ENCODE results near the gene IL15RA.
A peak's percentile ranks its signal among the peaks of the same experiment; 100 is the strongest.

IL15RA gene, protein sequence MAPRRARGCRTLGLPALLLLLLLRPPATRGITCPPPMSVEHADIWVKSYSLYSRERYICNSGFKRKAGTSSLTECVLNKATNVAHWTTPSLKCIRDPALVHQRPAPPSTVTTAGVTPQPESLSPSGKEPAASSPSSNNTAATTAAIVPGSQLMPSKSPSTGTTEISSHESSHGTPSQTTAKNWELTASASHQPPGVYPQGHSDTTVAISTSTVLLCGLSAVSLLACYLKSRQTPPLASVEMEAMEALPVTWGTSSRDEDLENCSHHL

DNA sequence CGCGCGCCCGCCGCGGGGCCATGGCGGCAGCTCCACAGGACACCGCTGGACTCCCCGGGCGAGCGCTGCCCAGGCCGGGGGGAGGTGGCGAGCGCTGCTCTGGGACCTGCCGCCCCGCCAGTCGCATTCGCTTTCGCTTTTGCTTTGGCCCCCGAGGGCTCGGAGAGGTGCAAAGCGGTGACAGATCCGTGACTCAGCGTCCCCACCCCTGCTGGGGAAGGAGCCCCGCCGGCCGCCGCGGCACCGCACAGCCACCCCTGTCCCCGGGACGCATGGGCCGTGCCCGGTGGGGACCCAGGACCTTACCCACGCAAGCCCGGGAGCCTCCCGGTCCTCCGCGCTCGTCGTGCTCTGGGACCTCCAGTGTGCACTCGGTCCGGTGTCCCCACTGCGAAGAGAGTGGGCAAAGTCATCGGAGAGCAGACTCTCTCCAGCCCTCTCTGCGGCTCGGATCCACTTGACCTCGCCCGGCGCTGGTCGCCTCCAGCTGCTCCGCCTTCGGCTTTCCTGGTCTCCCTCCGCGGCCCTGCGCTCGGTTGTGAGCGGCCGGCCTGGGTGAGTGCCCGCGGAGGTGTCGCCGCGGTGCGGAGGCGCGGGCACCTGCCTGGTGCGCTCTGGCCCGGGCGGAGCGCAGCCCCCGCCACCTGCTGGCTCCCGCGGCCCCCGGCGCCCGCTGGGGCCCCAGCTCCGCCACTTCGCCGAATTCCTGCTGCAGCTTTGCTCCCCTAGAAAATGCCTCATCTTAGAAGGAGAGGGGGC, at the start of gene IL15RA:
Gene IL15RA (minus strand): TSS at position 73 of the 759 bp plus-strand sequence. CDS start 51 bp downstream, at position 22.
- DNase-seq (ENCODE audit: low read depth in 2 of 2), result peak; percentile 77 to 82

- no peak for DNase-seq (ENCODE audit: low read depth in 2 of 2)
Measured at GRCh38 chr10:6025683-6026255, 48.4 kb upstream of the IL15RA start.

DNA sequence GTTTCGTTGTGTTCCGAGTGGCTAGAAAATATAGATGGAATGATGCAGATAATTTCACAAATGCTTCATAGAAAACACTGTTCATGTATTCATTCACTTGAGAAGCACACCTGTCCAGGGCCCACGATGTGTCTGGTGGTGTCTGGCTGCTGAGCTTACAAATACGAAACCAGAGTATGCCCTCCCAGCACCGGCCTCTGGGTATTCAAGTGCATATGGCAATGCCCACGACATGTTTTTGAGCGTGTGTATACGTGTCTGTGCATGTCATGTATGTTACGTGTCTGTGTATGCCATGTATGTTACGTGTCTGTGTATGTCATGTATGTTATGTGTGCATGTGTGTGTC, 47.0 kb upstream of the IL15RA start:
- DNase-seq (ENCODE audit: low read depth in 2 of 2), result no peak

GRCh38 chr10:6023661-6024333, 46.5 kb upstream of the IL15RA start:
- DNase-seq (ENCODE audit: low read depth in 2 of 2), result no peak

GRCh38 chr10:6022660-6023059, 45.3 kb upstream of the IL15RA start:
- DNase-seq (ENCODE audit: low read depth in 2 of 2), result no peak

- no peak for DNase-seq (ENCODE audit: low read depth in 2 of 2)
Measured at GRCh38 chr10:6020826-6021225, 43.5 kb upstream of the IL15RA start.

GRCh38 chr10:6019796-6020195, 42.5 kb upstream of the IL15RA start:
- DNase-seq (ENCODE audit: low read depth in 2 of 2), result no peak

DNA sequence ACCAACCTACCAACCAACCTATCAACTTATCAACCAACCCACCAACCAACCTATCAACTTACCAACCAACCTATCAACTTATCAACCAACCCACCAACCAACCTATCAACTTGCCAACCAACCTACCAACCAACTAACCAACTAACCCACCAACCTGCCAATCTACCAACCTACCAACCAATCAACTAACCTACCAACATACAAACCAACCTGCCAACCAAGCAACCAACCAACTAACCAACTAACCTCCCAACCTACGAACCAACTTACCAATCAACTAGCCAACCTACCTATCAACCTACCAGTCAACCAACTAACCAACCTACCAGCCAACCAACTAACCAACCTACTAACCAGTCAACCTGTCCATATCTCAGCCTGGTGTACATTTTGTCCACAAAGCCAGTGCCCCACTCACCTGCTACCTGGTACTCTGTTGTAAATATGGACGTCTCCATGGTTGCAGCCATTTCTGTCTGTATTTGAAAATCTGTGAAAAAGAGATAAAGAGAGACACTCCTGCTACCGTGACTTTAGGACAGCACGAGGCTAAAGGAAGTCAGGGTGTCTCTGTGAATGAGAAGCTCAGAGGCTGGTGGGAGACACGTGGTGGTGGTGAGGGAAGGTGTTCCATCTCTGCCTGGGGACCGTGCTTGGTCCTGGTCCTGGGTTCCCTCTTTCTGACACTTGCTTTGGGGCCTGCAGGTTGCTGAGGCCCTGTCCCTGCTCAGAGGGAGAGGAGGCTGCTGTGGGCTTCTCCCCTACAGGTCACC, 41.9 kb upstream of the IL15RA start:
- DNase-seq (ENCODE audit: low read depth in 2 of 2), result no peak

DNA sequence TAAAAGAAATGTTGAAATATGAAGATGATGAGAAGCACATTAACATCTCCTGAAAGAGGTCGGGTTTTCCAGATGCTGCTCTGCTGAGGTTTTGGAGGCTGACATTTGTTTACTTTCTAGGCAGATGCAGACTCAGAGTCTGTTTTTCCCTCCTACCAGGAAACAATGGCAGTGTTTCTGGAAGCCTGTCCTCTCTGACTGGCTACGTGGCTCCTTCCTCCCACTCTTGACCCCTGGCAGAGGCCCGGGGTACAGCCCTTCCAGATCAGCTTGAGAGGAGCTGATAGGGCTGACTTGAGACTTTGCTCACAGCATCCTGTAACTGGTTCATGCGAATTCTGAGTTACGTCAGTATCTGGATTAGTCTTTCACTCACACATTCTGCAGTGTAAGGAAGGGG, 41.1 kb upstream of the IL15RA start:
- DNase-seq (ENCODE audit: low read depth in 2 of 2), result no peak

- DNase-seq (ENCODE audit: low read depth in 2 of 2), result no peak
Measured at GRCh38 chr10:6017781-6018354, 40.5 kb upstream of the IL15RA start.

DNA sequence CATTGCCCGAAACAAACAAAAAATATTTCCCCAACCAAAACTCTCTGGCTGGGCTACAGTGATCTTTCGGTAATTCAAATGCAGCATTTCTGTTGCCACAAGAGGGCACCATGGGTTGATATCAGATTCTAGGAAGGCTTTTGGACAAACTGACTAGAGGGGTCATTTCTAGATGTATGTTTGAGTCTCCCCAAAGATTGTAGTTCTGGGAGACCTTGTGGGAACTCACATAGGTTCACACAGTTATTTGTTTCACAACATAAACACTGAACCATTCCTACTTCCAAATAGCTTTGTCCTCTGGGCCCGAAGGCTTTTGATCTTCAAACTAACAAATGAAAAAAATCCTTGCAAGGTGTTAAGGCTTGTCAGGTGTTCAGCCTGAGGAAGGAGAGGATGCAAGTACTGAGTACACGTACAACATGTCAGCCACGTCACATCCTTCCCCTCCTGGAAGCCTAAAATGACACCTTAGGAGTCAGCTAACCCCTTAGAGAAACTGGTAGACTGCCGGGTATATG, 37.0 kb upstream of the IL15RA start:
- peak; percentile 35 to 39 for DNase-seq (ENCODE audit: low read depth in 2 of 2)

GRCh38 chr10:6013413-6014192, 36.3 kb upstream of the IL15RA start:
- DNase-seq (ENCODE audit: low read depth in 2 of 2), result no peak

GRCh38 chr10:6012121-6012905, 35.0 kb upstream of the IL15RA start:
- DNase-seq (ENCODE audit: low read depth in 2 of 2), result no peak

DNA sequence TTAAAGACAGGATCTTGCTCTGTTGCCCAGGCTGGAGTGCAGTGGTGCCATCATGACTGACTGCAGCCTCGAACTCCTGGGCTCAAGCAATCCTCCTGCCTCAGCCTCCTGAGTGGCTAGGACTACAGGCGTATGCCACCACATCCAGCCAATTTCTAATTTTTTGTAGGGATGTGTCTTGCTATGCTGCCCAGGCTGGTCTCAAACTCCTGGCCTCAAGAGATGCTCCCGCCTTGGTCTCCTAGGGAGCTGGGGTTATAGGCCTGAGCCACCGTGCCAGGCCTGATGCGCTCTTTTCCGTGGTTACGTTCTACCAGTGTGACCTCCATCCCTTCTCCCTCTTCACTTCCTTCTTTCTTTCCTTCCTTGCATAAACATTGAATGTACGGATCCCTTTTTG, 34.2 kb upstream of the IL15RA start:
- DNase-seq (ENCODE audit: low read depth in 2 of 2), result no peak

DNA sequence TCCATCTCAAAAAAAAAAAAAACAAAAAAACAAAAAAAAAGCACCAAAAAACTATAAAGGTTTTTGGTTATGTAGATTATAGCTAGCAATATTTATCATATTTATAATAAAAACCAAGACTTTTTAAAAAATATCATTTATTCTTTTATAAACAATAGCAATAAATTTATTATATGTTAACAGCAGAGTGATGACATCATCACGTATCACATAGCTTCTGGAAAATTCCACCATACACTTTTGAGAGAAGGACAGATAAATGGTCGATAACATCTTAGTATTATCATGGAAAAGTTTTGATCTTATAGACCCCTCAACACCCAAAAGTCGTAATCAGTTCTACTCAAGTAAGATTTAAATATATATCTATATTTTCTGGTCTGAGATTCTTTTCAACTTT, 33.2 kb upstream of the IL15RA start:
- DNase-seq (ENCODE audit: low read depth in 2 of 2), result no peak

GRCh38 chr10:6009961-6010360, 32.6 kb upstream of the IL15RA start:
- no peak for DNase-seq (ENCODE audit: low read depth in 2 of 2)

GRCh38 chr10:6009150-6009549, 31.8 kb upstream of the IL15RA start:
- no peak for DNase-seq (ENCODE audit: low read depth in 2 of 2)

GRCh38 chr10:6008497-6009142, 31.3 kb upstream of the IL15RA start:
- no peak for DNase-seq (ENCODE audit: low read depth in 2 of 2)

DNA sequence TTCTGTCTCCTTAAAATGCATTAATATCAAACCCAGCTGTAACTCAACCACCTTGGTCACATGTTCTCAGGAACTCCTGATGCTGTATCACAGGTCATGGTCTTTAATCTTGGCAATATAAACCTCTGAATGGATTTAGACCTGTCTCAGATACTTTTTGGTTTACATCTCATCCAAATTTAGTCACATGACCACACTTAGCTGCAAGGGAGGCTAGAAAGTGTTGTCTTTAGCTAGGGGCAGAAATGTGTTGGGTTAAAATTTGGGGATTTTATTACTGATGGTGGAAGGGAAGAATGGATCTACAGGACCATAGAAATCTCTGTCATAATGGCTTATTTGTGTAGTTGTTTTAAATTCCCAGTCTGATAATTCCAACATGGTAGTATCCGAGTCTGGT, 29.6 kb upstream of the IL15RA start:
- DNase-seq (ENCODE audit: low read depth in 2 of 2), result no peak
